HG03139 (cell line): Measurements from ENCODE around the gene TNS2.

Source experiments
- ATAC-seq: cut with Tn5 transposase; IDR thresholded peaks from one replicate; pipeline ENCODE4 v1.9.1; 2021; ENCODE audit not compliant: unreplicated experiment

The TNS2 gene

GRCh38 chr12:53044052-53044581, 5.7 kb upstream of the TNS2 start:
- ATAC-seq, result no peak

GRCh38 chr12:53044896-53045695, 4.8 kb upstream of the TNS2 start:
- no peak for ATAC-seq

- ATAC-seq, result no peak
These were observed 4.2 kb upstream of the TNS2 start for GRCh38 chr12:53045696-53046045.

- peak; percentile 35 for ATAC-seq
These were observed 3.1 kb upstream of the TNS2 start for GRCh38 chr12:53046655-53047220.

GRCh38 chr12:53047221-53048032, 2.4 kb upstream of the TNS2 start:
- ATAC-seq, result peak; percentile 59

- ATAC-seq, result no peak
These were observed 1.7 kb upstream of the TNS2 start for GRCh38 chr12:53048033-53048779.

GRCh38 chr12:53048780-53049401, 974 bp upstream of the TNS2 start:
- ATAC-seq, result no peak

- no peak for ATAC-seq
These were observed 677 bp downstream of the TNS2 start for GRCh38 chr12:53050426-53051057.

GRCh38 chr12:53051058-53051880, 1.4 kb downstream of the TNS2 start:
- ATAC-seq, result no peak

GRCh38 chr12:53051881-53052412, 2.1 kb downstream of the TNS2 start:
- no peak for ATAC-seq

- ATAC-seq, result no peak
These were observed 2.8 kb downstream of the TNS2 start for GRCh38 chr12:53052419-53053217.

GRCh38 chr12:53053218-53054111, 3.6 kb downstream of the TNS2 start:
- no peak for ATAC-seq

GRCh38 chr12:53054112-53054878, 4.4 kb downstream of the TNS2 start:
- peak; percentile 74 for ATAC-seq

- no peak for ATAC-seq
These were observed 5.8 kb downstream of the TNS2 start for GRCh38 chr12:53055471-53056266.

- no peak for ATAC-seq
These were observed 6.4 kb downstream of the TNS2 start for GRCh38 chr12:53056296-53056695.

- no peak for ATAC-seq
These were observed 7.0 kb downstream of the TNS2 start for GRCh38 chr12:53056901-53057300.
